ENCODE data around the gene ITGA2B.

DNA sequence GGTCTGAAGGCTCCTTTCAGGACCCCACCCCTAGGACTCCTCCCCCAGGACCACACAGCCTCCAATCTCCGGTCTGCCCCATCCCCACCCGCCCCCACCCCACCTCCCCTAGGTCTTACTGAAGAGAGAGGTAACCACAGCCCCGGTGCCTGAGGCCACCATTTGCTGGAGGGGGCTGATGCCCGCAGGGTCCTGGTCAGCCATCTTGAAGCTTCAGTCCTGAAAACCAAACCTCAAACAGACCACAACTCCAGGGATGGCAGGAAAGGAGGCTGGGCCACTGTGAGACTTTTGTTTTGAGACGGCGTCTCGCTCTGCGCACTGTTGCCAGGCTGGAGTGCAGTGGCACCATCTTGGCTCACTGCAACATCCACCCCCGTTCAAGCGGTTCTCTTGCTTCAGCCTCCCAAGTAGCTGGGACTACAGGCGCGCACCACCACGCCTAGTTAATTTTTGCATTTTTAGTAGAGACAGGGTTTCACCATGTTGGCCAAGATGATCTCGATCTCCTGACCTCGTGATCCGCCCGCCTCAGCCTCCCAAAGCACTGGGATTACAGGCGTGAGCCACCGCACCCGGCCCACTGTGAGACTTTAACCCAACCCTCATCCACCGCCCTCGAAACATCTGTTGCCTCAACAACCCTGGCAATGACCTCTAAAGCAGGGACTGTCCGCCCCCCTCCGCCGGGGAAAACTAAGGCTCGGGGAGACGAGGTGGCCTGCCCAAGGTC, 65.9 kb downstream of the ITGA2B start:
- TF ChIP-seq RAD21 (IDR thresholded peaks at IDR 0.05) = no peak
- TF ChIP-seq, protein P1, sequence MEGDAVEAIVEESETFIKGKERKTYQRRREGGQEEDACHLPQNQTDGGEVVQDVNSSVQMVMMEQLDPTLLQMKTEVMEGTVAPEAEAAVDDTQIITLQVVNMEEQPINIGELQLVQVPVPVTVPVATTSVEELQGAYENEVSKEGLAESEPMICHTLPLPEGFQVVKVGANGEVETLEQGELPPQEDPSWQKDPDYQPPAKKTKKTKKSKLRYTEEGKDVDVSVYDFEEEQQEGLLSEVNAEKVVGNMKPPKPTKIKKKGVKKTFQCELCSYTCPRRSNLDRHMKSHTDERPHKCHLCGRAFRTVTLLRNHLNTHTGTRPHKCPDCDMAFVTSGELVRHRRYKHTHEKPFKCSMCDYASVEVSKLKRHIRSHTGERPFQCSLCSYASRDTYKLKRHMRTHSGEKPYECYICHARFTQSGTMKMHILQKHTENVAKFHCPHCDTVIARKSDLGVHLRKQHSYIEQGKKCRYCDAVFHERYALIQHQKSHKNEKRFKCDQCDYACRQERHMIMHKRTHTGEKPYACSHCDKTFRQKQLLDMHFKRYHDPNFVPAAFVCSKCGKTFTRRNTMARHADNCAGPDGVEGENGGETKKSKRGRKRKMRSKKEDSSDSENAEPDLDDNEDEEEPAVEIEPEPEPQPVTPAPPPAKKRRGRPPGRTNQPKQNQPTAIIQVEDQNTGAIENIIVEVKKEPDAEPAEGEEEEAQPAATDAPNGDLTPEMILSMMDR (IDR thresholded peaks at IDR 0.05; ENCODE audit: low read depth, low read length, missing input control) = no peak
- no peak for TF ChIP-seq YY1 (IDR thresholded peaks at IDR 0.05)
- no peak for TF ChIP-seq FOXA1 (IDR thresholded peaks at IDR 0.05)
- no peak for TF ChIP-seq EGR1 (IDR thresholded peaks at IDR 0.05; ENCODE audit: low read depth in 2 of 2)
- no peak for TF ChIP-seq ATF3 (IDR thresholded peaks at IDR 0.05)
- TF ChIP-seq TAF1 (conservative IDR thresholded peaks at IDR 0.05) = no peak
- TF ChIP-seq GABPA (IDR thresholded peaks at IDR 0.05 in 1 of 2, conservative IDR thresholded peaks at IDR 0.05 in 1 of 2) = no peak
- TF ChIP-seq, protein P2, sequence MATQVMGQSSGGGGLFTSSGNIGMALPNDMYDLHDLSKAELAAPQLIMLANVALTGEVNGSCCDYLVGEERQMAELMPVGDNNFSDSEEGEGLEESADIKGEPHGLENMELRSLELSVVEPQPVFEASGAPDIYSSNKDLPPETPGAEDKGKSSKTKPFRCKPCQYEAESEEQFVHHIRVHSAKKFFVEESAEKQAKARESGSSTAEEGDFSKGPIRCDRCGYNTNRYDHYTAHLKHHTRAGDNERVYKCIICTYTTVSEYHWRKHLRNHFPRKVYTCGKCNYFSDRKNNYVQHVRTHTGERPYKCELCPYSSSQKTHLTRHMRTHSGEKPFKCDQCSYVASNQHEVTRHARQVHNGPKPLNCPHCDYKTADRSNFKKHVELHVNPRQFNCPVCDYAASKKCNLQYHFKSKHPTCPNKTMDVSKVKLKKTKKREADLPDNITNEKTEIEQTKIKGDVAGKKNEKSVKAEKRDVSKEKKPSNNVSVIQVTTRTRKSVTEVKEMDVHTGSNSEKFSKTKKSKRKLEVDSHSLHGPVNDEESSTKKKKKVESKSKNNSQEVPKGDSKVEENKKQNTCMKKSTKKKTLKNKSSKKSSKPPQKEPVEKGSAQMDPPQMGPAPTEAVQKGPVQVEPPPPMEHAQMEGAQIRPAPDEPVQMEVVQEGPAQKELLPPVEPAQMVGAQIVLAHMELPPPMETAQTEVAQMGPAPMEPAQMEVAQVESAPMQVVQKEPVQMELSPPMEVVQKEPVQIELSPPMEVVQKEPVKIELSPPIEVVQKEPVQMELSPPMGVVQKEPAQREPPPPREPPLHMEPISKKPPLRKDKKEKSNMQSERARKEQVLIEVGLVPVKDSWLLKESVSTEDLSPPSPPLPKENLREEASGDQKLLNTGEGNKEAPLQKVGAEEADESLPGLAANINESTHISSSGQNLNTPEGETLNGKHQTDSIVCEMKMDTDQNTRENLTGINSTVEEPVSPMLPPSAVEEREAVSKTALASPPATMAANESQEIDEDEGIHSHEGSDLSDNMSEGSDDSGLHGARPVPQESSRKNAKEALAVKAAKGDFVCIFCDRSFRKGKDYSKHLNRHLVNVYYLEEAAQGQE (IDR thresholded peaks at IDR 0.05) = no peak
- TF ChIP-seq HNF4G (IDR thresholded peaks at IDR 0.05) = no peak
- TF ChIP-seq, protein P3, sequence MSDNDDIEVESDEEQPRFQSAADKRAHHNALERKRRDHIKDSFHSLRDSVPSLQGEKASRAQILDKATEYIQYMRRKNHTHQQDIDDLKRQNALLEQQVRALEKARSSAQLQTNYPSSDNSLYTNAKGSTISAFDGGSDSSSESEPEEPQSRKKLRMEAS (IDR thresholded peaks at IDR 0.05) = no peak
- no peak for TF ChIP-seq JUND (IDR thresholded peaks at IDR 0.05)
- TF ChIP-seq RXRA (IDR thresholded peaks at IDR 0.05) = no peak
